Neural cell (in vitro differentiated cells): Measurements from ENCODE around the gene INSYN2B.

ENCODE experiments used
- EP300 ChIP-seq: fragments of 450-650 bp; conservative IDR thresholded peaks from 2 replicates; pipeline ENCODE4 v1.6.1; 2014; ENCODE audit warnings: antibody characterized with exemption, mild to moderate bottlenecking, moderate library complexity; ENCODE audit not compliant: poor library complexity, severe bottlenecking
- EZH2 ChIP-seq: fragments of 200-600, 300-800 bp; shearing (Covaris generic), sonication (generic); IDR thresholded peaks from 2 replicates; pipeline ENCODE4 v1.6.1; 2014; ENCODE audit warnings: antibody characterized with exemption, low read length, borderline replicate concordance, mild to moderate bottlenecking; ENCODE audit not compliant: insufficient read depth, poor library complexity, severe bottlenecking
- MXI1 ChIP-seq: fragments of 450-650 bp; conservative IDR thresholded peaks from 2 replicates; pipeline ENCODE4 v1.6.1; 2014; ENCODE audit warnings: antibody characterized with exemption, mild to moderate bottlenecking; ENCODE audit not compliant: poor library complexity, severe bottlenecking
- POLR2AphosphoS5 ChIP-seq: IDR thresholded peaks from 2 replicates; pipeline ENCODE4 v1.6.1; 2012
- RAD21 ChIP-seq: fragments of 450-650 bp; conservative IDR thresholded peaks from 2 replicates; pipeline ENCODE4 v1.6.1; 2014; ENCODE audit warnings: antibody characterized with exemption, mild to moderate bottlenecking, moderate library complexity
- SMC3 ChIP-seq: fragments of 450-650 bp; conservative IDR thresholded peaks from 2 replicates; pipeline ENCODE4 v1.6.1; 2014; ENCODE audit warnings: antibody characterized with exemption, mild to moderate bottlenecking, moderate library complexity; ENCODE audit not compliant: poor library complexity
- TAF1 ChIP-seq: IDR thresholded peaks from 2 replicates; pipeline ENCODE4 v1.6.1; 2012; ENCODE audit warnings: low read depth
- TF ChIP-seq, protein P1 (sequence below): fragments of 450-650 bp; IDR thresholded peaks from 2 replicates; pipeline ENCODE4 v1.5.1; 2014; ENCODE audit warnings: antibody characterized with exemption, mild to moderate bottlenecking, moderate library complexity; ENCODE audit not compliant: poor library complexity, severe bottlenecking
- TF ChIP-seq, protein P2 (sequence below): IDR thresholded peaks from 2 replicates; pipeline ENCODE4 v1.6.1; 2012; ENCODE audit warnings: borderline replicate concordance

DNA sequence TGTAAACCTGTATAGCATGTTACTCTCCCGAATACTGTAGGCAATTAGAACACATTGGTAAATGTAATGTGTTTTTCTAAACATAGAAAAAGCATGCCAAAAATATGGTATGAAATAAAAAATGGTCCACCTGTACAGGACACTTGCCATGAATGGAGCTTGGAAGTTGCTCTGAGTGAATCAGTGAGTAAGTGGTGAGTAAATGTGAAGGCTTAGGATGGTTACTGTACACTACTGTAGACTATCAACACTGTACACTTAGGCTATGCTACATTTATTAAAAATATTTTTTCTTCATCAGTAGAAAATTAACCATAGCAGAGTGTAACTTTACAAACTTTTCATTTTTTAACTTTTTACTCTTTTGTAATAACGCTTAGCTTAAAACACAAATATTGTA is 41.9 kb downstream of the INSYN2B start:
- TF ChIP-seq, protein P1, sequence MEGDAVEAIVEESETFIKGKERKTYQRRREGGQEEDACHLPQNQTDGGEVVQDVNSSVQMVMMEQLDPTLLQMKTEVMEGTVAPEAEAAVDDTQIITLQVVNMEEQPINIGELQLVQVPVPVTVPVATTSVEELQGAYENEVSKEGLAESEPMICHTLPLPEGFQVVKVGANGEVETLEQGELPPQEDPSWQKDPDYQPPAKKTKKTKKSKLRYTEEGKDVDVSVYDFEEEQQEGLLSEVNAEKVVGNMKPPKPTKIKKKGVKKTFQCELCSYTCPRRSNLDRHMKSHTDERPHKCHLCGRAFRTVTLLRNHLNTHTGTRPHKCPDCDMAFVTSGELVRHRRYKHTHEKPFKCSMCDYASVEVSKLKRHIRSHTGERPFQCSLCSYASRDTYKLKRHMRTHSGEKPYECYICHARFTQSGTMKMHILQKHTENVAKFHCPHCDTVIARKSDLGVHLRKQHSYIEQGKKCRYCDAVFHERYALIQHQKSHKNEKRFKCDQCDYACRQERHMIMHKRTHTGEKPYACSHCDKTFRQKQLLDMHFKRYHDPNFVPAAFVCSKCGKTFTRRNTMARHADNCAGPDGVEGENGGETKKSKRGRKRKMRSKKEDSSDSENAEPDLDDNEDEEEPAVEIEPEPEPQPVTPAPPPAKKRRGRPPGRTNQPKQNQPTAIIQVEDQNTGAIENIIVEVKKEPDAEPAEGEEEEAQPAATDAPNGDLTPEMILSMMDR = no peak
- TF ChIP-seq, protein P2, sequence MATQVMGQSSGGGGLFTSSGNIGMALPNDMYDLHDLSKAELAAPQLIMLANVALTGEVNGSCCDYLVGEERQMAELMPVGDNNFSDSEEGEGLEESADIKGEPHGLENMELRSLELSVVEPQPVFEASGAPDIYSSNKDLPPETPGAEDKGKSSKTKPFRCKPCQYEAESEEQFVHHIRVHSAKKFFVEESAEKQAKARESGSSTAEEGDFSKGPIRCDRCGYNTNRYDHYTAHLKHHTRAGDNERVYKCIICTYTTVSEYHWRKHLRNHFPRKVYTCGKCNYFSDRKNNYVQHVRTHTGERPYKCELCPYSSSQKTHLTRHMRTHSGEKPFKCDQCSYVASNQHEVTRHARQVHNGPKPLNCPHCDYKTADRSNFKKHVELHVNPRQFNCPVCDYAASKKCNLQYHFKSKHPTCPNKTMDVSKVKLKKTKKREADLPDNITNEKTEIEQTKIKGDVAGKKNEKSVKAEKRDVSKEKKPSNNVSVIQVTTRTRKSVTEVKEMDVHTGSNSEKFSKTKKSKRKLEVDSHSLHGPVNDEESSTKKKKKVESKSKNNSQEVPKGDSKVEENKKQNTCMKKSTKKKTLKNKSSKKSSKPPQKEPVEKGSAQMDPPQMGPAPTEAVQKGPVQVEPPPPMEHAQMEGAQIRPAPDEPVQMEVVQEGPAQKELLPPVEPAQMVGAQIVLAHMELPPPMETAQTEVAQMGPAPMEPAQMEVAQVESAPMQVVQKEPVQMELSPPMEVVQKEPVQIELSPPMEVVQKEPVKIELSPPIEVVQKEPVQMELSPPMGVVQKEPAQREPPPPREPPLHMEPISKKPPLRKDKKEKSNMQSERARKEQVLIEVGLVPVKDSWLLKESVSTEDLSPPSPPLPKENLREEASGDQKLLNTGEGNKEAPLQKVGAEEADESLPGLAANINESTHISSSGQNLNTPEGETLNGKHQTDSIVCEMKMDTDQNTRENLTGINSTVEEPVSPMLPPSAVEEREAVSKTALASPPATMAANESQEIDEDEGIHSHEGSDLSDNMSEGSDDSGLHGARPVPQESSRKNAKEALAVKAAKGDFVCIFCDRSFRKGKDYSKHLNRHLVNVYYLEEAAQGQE = no peak
- TF ChIP-seq EZH2 = no peak
- TF ChIP-seq POLR2AphosphoS5 = no peak
- TF ChIP-seq TAF1 = no peak
- no peak for TF ChIP-seq SMC3
- TF ChIP-seq RAD21 = no peak
- no peak for TF ChIP-seq MXI1
- no peak for TF ChIP-seq EP300
